NCI-H146 treated with DMSO at 0.1 percent for 48 hours (cell line): ENCODE results near the gene MGLL.

ENCODE experiments used
- DNase-seq: peaks from one replicate; lab custom pipeline; 2025; ENCODE audit not compliant: unreplicated experiment; lab: John Stamatoyannopoulos, UW

MGLL gene

DNA sequence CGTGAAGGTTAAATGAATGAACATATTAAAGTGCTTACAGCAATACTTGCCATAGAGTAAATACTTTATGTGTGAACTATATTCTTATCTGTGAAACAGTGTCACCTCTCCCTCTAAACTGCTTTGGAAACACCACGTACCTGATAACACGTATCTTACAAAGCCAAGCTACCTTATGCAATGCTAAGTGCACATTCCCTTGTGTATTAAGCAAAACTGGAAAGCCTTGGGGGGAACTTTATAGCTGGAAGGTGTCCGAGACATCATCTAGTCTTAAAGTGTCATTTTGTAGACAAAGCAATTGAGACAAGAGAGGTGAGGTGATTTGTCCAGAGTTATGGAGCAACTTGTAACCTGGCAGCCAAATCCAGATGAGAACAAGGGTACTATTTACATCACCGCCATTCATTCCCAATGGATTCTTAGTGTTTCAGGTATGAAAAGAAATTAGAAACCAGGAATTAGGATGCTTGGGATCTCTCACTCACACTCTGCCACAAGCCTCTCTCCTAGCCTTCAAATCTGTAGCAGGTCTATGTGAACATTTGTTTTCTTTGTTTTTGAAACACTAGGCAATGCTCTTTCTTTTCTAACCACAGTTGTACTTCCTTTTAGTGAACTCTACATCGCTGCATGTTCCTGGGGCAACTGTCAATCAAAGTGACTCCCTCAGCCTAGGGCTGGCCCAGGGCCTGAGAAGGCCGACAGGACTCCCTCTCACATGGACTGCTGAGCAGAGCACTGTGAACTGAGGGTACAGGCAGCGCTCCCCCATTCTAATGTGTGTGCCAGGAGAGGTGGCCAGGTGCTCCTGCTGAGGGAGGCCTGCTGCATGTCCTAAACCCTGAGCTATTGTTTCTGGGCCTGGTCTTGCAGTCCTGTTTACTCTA, 13.9 kb upstream of the MGLL start:
- DNase-seq: no peak

DNA sequence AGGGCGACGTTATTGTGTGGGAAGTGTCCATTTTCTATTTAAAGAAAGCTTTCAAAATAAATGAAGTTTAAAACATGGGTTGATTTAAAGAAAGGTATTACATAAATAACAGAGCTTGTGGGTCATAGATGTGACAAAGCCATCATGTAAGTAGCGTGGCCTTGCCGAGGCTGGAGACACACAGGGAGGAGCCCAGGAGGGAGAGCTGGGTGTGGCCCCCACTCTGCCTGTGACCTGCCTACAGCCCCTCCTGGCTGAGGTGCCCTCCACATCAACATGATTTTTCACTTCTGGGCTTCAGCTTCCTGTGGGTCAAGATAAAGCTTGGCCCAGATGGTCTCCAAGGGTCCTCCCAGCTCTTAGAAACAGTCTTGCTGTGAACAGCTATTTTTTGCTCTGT, 12.5 kb upstream of the MGLL start:
- no peak for DNase-seq

DNA sequence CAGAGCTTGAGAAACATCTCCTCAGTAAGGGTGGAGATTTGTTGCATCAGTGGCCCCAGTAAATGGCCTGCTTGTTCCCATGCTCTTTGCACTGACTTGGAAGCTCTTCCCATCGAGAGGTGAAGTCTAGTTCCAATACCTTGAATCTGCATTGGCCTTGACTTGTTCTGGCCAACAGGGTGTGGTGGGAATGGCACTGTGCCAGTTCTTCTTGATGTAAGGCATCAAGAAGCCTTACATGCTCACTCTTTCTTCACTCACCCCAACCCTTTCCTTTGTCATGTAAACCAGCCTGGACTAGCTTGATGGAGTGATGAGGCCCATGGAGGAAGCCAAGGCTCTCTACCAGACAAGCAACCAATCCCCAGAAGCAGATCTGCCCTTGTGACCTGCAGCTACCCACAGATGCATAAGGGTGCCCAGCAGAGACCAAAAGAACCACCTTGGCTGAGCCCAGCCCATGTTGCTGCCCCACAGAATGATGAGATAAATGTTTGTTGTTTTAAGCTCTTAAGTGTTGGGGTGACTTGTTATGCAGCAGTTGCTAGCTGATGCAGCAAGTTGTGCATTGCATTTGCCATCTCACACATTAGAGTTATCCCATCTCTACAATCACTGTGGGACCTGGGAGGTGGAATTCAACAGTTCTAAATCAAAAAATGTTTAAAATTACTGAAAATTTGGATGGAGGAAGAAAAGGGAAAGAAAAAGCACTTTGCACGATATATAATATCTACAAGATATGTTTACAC, 11.1 kb upstream of the MGLL start:
- no peak for DNase-seq

DNA sequence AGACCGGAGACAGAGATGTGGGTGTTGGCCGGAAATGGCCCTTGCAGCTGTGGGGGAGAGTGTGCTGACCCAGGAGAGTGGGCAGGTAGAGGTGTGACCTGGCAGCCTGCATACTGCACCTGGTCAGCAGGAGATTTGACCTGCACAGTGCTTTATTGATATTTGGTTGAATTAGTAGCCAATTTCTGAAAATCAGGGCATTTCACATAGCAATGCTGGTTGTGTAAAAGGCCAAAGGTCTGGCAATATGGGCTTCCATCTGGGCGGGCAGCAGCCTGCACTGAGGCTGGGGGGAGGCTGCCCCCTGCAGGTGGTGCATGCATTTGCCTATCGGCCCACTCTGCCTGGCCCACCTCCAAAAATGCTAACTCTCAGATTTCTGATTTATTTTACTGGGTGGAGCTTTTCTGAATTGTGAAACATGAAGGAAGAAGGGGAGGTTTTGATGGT, 9.4 kb upstream of the MGLL start:
- DNase-seq: no peak

DNA sequence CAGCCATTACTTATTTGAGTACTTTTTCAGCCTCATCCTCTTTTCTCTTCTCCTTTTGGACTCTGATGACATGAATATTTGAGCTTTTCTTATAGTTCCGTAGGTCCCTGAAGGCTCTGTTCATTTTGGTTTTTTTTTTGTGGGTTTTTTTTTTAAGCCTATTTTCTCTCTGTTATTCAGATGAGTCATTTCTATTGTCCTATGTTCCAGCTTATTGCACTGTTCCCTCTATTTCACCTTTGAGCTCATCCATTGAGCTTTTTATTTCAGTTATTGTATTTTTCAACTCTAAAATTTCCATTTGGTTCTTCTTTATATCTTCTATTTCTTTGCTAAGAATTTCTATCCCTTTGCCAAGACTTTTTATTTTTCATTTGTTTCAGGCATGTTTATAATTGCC, 7.2 kb upstream of the MGLL start:
- DNase-seq: no peak

DNA sequence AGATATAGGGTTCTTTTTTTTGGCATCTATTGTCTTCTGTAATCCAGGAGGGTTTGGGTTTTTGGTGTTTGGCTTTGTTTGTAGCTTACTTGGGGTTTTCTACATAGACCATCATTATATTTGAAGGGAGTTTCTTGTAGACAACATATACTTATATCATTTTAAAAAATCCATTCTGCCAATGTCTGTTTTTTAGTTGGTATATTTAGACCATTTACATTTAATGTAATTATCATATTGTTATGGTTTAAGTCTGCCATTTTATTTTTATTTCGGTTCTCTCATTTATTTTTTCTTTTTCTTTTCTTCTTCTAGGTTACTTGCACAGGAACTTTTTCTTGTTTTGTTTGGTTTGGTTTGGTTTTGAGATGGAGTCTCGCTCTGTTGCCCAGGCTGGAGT, 5.5 kb upstream of the MGLL start:
- DNase-seq: no peak

DNA sequence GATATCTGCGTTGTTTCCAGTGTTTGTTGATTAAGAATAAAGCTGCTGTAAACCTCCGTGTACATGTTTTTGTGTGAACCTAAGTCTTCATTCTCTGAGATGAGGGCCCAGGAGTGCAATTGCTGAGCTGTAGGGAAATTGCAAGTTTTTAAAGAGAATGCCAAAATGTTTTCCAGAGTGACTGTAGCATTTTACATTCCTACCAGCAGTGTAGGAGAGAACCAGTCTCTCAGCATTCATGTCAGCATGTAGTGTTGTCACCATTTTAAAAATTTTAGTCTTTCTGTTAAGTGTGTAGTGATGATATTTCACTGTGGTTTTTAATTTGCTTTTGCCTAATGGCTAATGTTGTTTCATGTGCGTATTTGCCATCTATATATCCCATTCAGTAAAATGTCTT, 3.4 kb upstream of the MGLL start:
- no peak for DNase-seq

DNA sequence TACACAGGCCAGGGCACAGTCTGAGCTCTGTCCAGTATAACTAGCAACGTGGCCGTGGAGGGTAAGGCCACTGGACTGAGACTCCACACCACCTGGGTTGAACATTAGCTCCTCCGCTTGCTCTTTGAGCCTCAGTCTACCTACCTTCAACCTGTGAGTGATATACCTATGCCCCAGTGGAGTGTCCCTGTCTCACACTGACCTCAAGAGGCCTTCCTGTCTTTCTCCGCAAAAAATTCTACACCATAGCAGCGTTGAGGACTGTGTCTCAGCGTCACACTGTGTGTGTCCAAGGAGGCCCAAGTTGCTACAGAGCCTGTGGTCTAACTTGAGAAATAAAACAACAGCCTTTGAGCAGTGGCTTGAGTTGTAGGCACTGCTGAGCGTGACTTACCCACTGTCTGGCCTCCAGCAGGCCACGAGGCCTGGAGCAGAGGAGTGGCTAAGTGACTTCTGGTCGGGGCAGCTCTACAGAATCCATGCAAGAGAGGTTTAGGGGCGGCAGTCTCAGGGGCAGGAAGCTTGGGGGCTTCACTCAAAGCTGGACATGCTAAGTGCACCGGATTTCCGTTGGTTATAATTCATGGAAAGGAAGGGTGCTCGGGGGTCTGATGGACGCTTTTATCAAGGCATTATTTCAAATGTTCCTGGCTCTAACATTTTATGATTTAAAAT, 2.0 kb upstream of the MGLL start:
- no peak for DNase-seq

DNA sequence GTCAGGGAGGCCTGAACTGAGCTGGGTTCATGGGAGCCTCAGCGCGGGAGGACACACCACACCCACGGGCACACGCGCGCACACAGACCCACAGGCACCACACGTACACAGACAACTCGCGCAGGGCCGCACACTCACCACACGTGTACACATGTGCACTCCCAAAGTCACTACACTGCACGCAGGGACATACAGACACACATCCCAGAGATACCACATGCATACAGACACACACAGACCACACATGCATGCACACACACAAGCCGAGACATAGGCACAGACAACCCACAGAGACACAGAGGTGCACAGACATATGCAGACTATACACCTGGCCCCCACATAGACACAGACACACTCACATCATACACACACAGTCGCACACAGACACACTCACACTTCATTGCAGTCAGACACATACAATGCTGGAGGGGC, 1.1 kb upstream of the MGLL start:
- DNase-seq: no peak

DNA sequence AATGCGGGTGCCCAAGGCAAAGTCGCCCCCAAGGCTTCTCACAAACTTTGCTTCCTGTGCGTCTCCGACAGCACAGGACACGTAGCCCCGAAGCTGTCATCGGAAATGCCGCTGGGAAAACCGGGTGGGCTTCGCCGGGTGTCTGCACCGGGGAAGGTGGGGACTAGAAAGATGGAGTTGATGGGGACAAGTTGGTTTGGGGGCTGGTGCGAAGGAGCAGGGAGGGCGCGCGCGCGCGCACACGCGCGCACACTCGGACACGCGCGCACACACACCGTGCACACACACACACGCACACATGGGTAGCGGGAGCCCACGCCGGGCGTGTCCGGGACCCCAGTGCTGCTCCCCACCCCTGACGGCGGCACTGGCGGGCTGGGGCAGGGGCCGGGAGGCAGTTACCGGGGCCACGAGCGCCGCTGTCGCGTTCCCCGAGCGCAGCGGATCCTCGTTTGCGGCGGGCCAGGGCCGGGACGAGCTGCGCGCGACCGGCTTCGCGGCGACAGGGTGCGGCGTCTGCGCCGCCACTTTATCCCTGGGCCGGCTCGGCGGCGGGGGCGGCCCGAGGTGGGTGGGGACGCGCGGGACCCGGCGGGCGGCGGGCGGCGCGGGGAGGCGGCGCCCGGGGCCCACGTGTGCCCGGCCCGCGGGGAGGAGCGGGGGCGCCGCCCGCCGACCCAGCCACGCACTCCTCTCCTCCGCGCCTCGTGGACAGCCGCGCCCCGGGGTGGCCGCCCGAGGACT, 539 bp upstream of the MGLL start:
- DNase-seq: no peak

DNA sequence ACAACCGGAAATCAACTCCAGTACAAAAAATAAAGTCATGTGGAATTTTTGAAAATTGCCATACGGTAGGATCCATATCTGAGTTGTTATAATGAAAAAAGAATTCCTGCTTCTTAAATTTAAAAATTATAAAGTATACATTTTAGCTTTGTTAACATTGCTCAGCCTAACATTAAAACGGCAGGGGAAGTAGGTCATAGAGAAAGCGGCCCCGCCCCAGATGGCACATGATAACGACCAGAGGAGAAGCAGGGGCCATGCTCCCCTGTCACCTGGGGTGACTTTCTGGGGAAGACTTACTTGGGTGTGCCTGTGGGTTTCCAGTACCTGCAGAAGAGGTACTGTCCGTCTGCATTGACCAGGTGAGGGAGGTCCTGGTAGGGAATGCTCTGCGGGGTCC, 921 bp downstream of the MGLL start:
- DNase-seq: no peak

DNA sequence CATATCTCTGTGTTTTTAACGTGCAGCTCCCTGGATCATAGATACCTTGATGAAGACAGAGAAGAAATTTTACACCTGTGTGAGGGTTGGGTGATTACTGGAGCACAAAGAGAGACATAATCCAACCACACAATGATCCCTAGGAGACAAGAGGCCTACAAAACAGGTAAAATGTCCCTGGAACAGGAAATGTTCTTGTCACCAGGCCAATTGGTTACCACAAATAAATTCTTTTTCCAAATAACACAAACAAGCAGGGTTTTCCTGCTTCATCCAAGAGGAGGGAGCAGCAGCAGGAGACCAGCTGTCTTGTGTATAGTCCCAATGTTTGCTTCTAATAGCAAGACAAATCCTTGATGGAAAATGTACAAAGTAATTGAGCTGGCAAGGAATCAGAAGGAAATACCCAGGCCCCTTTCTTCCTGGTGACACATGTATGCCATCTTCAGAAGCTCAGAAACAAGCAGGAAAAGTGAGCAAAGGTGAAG, 1.4 kb downstream of the MGLL start:
- peak; percentile 52 for DNase-seq

DNA sequence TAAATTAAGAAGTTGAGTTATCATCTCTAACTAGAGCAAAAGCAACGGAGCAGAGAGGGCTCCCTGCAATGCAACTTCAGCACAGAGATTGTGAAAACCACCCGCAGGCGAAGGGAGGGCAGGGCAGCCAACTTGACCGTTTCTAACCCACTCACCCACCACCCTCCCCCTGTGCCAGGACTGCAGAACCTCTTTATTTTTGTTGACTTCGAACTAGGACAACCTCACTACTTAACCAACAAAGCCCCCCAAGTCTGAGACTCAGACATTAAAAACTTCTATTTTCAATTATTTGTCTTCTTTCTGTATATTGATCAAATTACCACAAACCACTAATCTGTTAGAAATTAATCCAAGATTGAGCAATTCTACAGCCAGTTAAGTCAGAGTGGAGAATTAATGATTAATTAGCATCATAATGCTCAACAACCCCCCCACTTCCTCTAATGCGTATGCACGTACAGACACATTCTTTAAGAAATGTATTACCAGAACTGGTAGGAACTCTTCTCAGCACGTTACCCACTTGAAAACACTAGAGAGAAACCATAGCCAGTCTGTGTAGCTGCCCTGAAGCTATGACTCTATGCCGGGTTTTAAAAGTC, 2.0 kb downstream of the MGLL start:
- no peak for DNase-seq

DNA sequence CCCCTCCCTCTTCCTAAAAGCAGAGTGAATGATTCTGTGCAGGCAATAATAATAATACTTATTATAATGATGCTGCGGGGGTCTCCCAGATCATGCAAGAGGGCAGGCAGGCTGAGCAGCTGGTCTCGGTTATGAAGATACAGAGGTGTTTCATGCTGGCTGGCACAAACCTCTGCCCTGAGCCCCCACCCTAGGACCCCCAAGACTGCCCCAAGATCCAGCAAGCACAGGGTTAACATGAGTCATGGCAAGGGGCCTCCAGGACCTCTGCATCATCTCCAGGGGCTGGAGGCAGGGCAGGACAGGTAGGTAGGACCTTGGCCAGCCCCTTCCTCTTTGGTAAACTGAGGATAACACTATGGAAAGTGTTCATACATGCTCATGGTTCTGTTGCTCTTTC, 2.7 kb downstream of the MGLL start:
- no peak for DNase-seq

DNA sequence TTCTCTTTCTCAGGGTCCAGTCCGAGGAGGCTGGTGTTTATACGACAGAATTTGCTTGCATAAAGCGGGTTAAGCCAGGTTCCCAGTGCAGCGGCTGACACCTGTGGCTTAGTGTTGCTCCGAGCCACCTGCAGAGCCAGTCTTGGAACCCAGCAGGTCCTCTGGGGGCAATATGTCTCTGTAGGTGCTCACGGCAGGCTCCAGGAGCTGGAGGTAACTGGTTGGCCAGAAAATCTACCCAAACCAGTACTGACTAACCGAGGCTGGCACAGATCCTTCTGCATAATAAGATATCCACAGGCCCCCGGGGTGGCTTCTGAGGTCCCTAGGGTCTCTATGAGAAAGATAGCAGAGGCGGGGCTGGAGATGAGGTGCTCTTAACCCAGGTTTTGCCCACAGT, 3.2 kb downstream of the MGLL start:
- no peak for DNase-seq

DNA sequence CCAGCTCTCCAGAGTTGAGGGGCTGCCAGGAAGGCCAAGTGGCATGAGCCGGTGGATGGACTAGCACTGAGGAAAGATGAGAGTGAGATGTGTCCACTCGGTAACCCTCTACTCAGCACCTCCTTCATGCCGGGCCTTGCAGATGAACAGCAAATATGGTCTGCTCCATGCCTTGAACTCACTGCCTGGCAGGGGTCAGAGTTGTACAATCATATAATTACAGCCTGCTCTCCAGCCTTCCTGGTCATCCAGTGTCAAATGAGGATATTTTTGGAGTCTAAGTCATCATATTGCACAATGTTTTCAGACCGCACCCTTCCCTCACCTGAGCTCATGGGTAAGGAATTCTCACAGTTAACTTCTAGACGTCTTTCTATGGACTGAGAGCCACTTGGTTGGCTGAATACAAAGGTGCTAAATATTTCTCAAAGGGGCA, 4.9 kb downstream of the MGLL start:
- DNase-seq: peak; percentile 40

DNA sequence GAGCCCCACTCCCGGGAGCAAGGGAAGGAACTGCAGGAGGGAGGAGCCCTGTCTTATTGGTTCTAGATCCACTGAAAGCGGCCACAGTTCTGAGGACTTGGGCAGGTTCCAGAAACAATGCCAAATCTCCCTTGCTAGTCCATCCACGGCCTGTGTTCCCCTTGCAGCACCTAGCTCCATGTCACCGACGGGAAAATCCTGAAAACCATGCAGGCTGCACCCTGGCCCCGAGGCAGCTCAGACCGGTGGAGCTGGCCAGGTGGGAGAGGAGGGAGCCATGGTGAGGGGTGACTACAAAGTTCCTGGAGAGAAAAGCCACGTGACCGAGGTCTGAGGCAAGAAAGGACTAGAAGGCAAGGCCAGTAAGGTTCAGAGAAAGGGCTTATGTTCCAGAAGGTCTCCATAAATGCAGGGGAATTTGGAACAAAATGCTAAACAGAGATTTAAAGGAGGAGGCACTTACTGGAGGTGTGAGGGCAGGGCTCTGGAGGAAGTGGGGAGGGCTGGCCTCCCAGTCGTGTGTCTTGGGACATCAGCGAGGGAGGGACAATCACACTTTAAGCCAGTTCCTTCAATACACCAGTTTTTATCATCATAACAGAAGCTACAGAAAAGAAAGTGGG, 5.4 kb downstream of the MGLL start:
- DNase-seq: no peak

DNA sequence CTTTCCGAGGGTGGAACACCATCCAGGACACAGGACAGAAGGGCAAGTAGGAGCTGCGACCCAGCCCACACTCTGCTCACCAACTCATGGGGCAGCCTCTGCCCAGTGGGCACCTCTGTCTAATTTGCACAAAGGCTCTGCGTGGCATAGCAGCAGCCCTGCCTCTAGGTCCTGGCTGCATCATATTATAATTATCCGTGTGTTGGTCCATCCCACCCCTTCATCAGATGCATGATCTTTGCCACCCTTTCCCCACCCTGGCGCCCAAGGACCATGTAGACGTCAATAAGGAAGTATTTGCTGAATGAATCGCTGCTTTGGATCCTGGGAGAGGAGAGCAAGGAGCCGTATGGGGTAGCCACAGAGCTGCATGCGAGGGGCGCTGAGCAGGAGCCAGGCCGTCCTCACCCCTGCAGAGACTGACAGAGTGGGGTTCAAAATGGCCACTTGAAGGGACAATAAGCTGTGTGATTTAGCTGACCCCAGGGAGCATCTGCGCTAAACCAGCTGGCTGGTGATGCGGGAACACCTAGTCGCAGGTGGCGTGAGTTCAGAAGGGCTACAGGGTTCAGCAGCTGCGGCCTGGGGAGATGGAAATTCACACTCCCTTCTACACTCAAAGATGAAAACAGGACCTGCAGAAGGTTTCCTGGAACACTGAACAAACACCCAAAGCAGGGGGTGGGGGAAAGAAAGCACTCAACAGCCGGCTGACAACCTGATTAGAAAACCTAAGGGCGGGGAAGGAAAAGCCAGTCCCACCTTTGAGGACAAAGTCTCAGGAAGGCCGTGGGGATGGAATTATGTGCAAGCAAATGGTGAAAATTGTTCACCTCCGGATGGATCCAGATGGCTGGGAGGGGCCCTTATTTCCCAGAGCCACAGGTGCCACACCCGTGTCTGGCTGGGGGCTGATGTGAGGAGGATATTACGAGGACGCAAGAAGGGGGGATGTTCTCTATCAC, 6.4 kb downstream of the MGLL start:
- DNase-seq: peak; percentile 84

DNA sequence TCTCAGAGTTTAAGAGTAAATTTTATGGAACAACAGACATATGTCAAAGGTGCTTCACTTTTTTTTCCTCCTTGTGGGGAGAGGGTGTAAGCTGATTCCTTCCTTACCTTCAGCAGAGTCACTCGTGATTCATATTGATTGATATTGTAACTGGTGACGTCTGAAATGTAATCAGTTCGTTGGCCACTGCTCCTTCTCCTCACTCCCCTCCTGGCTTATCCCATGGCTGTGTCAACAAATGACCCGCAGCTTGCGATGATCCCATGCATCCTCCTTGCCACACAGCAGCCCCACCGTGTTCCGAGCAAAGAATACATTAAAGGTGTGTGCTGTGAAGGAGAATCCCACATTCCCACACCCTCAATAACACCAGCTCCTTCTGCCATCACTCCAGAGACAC, 7.3 kb downstream of the MGLL start:
- no peak for DNase-seq
